Measurements from ENCODE around the gene ETV4.

Gene ETV4

DNA sequence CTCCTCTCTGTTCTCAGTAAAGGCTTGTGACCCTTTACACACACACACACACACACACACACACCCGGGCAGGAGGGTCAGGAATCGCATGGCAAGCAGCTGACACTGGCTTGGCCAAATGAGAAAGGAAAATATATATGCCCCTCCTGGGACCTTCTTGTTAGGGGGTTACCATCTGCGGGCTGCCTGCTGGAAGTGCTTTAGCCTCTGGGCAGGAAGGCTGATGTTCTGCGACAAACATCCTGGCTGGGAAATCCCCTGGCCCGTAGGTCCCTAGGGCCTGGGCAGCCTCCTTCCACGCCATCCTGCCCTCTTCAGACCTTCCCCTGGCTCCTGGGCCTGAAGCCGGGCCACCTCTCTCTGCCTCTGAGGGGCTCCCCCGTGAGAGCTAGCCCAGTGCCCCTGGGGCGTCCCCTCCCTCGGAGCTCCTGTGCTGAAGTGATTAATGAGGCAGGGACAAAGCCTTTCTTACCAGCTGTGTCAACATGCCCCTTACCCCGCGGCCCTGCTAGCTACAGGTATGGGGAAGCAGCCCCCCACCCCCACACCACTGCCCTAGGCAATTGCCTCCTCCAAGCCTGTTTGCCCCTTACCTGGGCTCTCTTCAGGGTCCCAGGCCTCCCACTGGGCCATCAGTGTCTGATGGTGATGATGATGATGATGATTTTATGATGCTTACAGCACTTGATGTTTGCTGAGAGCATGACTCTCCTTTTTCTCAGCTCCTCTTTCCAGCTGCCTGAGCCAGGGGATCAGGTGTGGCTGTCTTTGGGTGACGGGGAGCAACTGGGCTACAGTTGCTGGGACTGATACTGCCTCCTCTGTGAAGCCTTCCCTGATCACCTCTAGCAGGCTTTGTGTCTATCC lies 32.8 kb upstream of the ETV4 start:
- H3K4me3 ChIP-seq (replicated peaks; ENCODE audit: insufficient read depth, low read length): no peak overlapping the region
- H3K27ac ChIP-seq (replicated peaks): no peak overlapping the region
- no peak for TF ChIP-seq POLR2AphosphoS5 (IDR thresholded peaks at IDR 0.05; ENCODE audit: low read depth)
- TF ChIP-seq, protein P1, sequence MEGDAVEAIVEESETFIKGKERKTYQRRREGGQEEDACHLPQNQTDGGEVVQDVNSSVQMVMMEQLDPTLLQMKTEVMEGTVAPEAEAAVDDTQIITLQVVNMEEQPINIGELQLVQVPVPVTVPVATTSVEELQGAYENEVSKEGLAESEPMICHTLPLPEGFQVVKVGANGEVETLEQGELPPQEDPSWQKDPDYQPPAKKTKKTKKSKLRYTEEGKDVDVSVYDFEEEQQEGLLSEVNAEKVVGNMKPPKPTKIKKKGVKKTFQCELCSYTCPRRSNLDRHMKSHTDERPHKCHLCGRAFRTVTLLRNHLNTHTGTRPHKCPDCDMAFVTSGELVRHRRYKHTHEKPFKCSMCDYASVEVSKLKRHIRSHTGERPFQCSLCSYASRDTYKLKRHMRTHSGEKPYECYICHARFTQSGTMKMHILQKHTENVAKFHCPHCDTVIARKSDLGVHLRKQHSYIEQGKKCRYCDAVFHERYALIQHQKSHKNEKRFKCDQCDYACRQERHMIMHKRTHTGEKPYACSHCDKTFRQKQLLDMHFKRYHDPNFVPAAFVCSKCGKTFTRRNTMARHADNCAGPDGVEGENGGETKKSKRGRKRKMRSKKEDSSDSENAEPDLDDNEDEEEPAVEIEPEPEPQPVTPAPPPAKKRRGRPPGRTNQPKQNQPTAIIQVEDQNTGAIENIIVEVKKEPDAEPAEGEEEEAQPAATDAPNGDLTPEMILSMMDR (IDR thresholded peaks at IDR 0.05; ENCODE audit: insufficient read depth, low read length): no peak
- TF ChIP-seq GABPA (IDR thresholded peaks at IDR 0.05; ENCODE audit: low read depth): no peak
- TF ChIP-seq, protein P2, sequence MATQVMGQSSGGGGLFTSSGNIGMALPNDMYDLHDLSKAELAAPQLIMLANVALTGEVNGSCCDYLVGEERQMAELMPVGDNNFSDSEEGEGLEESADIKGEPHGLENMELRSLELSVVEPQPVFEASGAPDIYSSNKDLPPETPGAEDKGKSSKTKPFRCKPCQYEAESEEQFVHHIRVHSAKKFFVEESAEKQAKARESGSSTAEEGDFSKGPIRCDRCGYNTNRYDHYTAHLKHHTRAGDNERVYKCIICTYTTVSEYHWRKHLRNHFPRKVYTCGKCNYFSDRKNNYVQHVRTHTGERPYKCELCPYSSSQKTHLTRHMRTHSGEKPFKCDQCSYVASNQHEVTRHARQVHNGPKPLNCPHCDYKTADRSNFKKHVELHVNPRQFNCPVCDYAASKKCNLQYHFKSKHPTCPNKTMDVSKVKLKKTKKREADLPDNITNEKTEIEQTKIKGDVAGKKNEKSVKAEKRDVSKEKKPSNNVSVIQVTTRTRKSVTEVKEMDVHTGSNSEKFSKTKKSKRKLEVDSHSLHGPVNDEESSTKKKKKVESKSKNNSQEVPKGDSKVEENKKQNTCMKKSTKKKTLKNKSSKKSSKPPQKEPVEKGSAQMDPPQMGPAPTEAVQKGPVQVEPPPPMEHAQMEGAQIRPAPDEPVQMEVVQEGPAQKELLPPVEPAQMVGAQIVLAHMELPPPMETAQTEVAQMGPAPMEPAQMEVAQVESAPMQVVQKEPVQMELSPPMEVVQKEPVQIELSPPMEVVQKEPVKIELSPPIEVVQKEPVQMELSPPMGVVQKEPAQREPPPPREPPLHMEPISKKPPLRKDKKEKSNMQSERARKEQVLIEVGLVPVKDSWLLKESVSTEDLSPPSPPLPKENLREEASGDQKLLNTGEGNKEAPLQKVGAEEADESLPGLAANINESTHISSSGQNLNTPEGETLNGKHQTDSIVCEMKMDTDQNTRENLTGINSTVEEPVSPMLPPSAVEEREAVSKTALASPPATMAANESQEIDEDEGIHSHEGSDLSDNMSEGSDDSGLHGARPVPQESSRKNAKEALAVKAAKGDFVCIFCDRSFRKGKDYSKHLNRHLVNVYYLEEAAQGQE (IDR thresholded peaks at IDR 0.05; ENCODE audit: insufficient replicate concordance, low read depth): no peak
- no peak for TF ChIP-seq SPI1 (IDR thresholded peaks at IDR 0.05; ENCODE audit: borderline replicate concordance, low read depth)
- no peaks in the 10 kb centered on the region for H3K27me3 ChIP-seq (ENCODE audit: insufficient read depth, poor library complexity, severe bottlenecking)
- no peak for DNase-seq (ENCODE audit: low read depth in 1 of 2, low spot score in 1 of 2)

DNA sequence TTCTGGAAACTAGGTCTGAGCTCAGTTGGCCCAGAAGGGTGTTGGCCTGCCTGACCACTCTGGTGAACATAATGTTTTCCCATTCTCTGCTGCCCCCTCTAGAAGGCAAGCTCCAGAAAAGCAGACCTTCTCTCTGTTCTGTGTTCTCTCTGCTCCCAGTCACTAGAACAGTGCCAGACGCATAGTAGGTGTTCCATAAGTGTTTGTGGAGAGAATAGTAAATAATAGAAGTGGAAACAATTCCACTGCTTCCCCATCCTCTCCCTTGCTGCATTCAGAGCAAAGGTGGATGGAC lies 32.2 kb upstream of the ETV4 start:
- TF ChIP-seq, protein P2 (IDR thresholded peaks at IDR 0.05; ENCODE audit: insufficient replicate concordance, low read depth): no peak
- TF ChIP-seq POLR2AphosphoS5 (IDR thresholded peaks at IDR 0.05; ENCODE audit: low read depth) (no peak), SPI1 (IDR thresholded peaks at IDR 0.05; ENCODE audit: borderline replicate concordance, low read depth) (no peak), GABPA (IDR thresholded peaks at IDR 0.05; ENCODE audit: low read depth) (no peak)
- TF ChIP-seq, protein P1 (IDR thresholded peaks at IDR 0.05; ENCODE audit: insufficient read depth, low read length): no peak
- Histone ChIP-seq H3K27ac (replicated peaks) (no peak overlapping the region), H3K27me3 (ENCODE audit: insufficient read depth, poor library complexity, severe bottlenecking) (no peaks in the 10 kb centered on the region), H3K4me3 (replicated peaks; ENCODE audit: insufficient read depth, low read length) (no peak overlapping the region)
- DNase-seq (ENCODE audit: low read depth in 1 of 2, low spot score in 1 of 2): no peak

DNA sequence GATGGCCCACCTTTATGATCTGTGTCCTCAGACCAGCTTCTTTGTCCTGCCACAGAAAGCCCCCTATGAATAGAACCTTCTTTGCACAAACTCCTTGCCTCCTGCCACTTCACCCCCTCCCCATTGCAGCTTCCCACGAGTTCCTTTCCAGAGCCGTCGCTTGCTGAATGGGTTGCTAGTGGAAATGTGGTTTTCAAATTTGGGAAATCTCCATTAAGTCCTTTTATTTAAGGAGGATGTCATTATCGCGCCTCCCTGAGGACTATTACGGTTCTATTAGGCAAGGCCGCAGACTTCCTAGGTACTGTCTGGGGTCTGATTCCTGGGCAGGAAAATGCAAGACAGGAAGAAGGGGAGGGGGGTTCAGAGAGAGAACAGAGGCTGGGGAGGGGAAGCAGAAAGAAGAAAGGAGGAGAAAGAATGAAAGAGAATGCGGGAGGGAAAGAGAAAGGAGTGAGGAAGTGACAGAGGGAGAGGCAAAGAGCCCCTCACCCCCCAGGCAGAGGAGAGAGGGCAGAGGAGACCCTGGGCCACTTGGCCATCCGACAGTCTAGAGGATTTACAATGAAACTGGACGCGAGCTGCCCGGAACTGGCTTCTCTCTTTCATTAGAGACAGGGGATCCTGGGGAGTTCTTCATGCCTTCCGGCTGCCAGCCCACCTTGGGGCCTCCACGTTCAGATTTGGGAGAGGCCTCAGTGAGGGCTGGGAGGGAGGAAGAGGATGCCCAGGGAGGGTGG lies 31.7 kb upstream of the ETV4 start:
- no peaks in the 10 kb centered on the region for H3K27me3 ChIP-seq (ENCODE audit: insufficient read depth, poor library complexity, severe bottlenecking)
- no peak for TF ChIP-seq POLR2AphosphoS5 (IDR thresholded peaks at IDR 0.05; ENCODE audit: low read depth)
- no peak for TF ChIP-seq SPI1 (IDR thresholded peaks at IDR 0.05; ENCODE audit: borderline replicate concordance, low read depth)
- TF ChIP-seq, protein P1 (IDR thresholded peaks at IDR 0.05; ENCODE audit: insufficient read depth, low read length): no peak
- TF ChIP-seq GABPA (IDR thresholded peaks at IDR 0.05; ENCODE audit: low read depth): no peak
- TF ChIP-seq, protein P2 (IDR thresholded peaks at IDR 0.05; ENCODE audit: insufficient replicate concordance, low read depth): no peak
- H3K4me3 ChIP-seq (replicated peaks; ENCODE audit: insufficient read depth, low read length): no peak overlapping the region
- DNase-seq (ENCODE audit: low read depth in 1 of 2, low spot score in 1 of 2): no peak
- no peak overlapping the region for H3K27ac ChIP-seq (replicated peaks)
